ENCODE measurements around the gene ZNF772.
A peak's percentile ranks its signal among the peaks of the same experiment; 100 is the strongest.

Gene ZNF772

DNA sequence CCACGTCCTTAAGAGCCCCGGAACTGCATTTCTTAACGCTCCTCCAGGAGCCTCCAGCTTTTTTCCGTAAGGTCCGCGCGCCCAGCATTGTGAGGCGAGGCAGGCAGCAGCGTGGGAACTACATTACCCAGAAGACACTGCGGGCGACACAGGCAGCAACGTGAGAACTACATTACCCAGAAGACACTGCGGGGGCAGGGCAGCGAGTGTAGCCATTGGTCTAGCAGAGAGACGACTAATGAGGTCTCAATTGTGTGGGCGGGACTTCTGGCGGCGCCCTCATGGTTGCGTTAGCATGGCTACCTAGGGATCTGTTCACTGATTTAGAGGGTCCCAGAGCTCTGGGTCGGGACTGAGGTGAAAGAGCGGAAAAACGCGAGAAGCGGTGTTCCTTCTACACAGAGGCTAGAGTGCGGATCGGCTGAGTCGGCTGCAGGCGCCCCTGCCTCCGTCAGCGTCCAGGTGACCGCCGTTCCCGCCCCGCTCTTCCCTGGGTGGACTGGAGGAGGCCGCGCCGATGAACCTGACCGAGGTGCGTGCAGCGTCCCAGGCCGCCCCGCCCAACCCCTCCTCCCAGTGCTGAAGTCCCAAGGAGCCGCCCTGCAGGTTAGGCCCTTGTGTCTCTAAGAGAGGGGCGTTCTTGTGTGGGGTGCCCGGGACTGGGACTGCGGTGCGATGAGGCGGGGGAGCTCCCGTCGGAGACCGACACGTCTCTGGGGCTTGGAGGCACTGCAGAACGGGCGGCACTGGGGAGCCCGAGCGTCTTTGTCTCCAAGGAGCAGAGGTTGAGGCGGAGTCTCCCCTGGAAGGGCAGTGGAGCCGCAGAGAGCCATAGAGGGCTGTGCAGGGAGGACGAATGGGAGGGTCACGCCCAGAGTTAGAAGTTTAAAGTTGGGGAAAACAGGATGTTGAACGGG is 42.0 kb downstream of the ZNF772 start, which contains the start of gene ZNF749:
Gene ZNF749, plus strand, starts transcription at position 264 of the 917 bp plus-strand sequence. Its CDS starts 254 bp downstream, at position 518.
- peak; percentile 75 to 96 for DNase-seq

DNA sequence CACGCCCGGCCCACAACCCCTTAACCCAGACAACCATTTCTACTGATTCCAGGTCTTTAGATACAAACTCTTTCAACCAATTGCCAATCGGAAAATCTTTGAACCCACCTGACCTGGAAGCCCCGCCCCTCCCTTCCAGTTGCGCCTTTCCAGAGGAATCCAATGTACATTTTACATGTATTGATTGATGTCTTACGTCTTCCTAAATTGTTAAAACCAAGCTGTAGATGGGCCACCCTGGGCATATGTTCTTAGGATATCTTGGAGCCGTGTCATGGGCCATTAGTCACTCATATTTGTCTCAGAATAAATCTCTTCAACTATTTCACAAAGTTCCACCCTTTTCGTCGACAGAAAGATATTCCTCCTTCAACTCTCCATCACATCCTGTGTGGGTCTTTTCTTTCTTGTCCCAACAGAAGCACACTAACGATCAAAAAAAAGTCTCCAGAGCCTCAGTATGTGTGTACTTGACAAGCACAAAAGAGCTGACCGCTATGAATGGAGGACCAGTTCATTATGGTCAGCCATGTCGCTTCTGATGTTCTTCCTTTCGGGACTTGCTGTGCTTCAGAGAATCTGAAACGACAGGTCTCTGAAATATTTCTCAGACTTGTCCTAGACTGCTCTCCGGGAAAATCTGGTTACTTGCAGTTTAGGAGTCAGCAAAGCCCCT is 42.8 kb downstream of the ZNF772 start:
- DNase-seq: no peak

DNA sequence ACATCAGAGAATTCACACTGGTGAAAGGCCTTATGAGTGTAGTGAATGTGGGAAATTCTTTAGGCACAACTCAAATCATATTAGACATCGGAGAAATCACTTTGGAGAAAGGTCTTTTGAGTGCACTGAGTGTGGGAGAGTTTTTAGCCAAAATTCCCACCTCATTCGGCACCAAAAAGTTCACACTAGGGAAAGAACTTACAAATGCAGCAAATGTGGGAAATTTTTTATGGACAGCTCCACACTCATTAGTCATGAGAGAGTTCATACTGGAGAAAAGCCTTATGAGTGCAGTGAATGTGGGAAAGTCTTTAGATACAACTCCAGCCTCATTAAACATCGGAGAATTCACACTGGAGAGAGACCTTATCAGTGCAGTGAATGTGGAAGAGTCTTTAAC is 56.3 kb downstream of the ZNF772 start:
- DNase-seq: no peak

DNA sequence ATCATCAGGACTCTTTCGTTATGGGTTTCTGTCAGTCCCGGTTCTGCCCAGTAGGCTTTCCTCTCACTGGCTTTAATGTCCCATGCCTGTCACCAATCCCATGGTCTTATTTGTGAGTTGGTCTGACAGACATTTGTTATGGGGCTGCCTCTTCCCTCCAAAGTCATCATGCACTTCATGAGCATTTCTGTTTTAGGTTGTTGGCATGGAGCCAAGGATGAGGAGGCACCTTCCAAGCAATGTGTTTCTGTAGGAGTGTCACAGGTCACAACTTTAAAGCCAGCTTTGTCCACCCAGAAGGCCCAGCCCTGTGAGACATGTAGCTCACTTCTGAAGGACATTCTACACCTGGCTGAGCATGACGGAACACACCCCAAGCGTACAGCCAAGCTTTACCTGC is 57.9 kb downstream of the ZNF772 start:
- DNase-seq: no peak

Measured in cerebellar nuclear complex (tissue), 1 donor.